GM23338 (cell line): ENCODE measurements around the gene DCST2. TPM values are rescaled to one million over a fixed set of nuclear protein-coding genes. Genes with fewer than 3 reads are reported as not detected.

Source experiments
- ATAC-seq: fragments of 200-7000 bp; cut with Tn5 transposase; 3 replicates; pipeline ENCODE4 v1.9.1; 2020
- DNase-seq: peaks from one replicate; pipeline ENCODE4 v3.0.0-alpha.2; 2015; ENCODE audit warnings: low spot score
- H2AFZ ChIP-seq: fragments of 200-600 bp; sonication (generic); 2 replicates; pipeline ENCODE4 v1.8.0; 2016; ENCODE audit warnings: antibody characterized with exemption, mild to moderate bottlenecking, moderate library complexity
- H3F3A ChIP-seq: fragments of 200-600 bp; sonication (generic); replicated peaks from 2 replicates; pipeline ENCODE4 v1.8.0; 2017; ENCODE audit warnings: antibody characterized with exemption, mixed run types, low read depth
- H3K27ac ChIP-seq: fragments of 200-600 bp; sonication (generic); 2 replicates; pipeline ENCODE4 v1.6.1; 2016; ENCODE audit warnings: low read depth
- H3K27me3 ChIP-seq: fragments of 200-600 bp; sonication (generic); 2 replicates; pipeline ENCODE4 v1.8.0; 2016; ENCODE audit warnings: mild to moderate bottlenecking, mixed run types, moderate library complexity; ENCODE audit not compliant: insufficient read depth
- H3K36me3 ChIP-seq: fragments of 200-600 bp; sonication (generic); 2 replicates; pipeline ENCODE4 v1.8.0; 2016; ENCODE audit warnings: mild to moderate bottlenecking; ENCODE audit not compliant: insufficient read depth
- H3K4me1 ChIP-seq: fragments of 200-600 bp; sonication (generic); 2 replicates; pipeline ENCODE4 v1.8.0; 2016; ENCODE audit warnings: mild to moderate bottlenecking, moderate library complexity; ENCODE audit not compliant: insufficient read depth
- H3K4me2 ChIP-seq: fragments of 200-600 bp; sonication (generic); 2 replicates; pipeline ENCODE4 v1.7.1; 2017; ENCODE audit warnings: mixed run types
- H3K4me3 ChIP-seq: fragments of 200-600 bp; sonication (generic); 2 replicates; pipeline ENCODE4 v1.6.1; 2016; ENCODE audit warnings: mixed run types
- H3K79me2 ChIP-seq: fragments of 200-600 bp; sonication (generic); replicated peaks from 2 replicates; pipeline ENCODE4 v1.8.0; 2017; ENCODE audit warnings: mild to moderate bottlenecking; ENCODE audit not compliant: insufficient read depth
- H3K9me2 ChIP-seq: fragments of 200-600 bp; sonication (generic); 2 replicates; pipeline ENCODE4 v1.8.0; 2017; ENCODE audit not compliant: insufficient read depth
- H4K20me1 ChIP-seq: fragments of 200-600 bp; sonication (generic); replicated peaks from 2 replicates; pipeline ENCODE4 v1.8.0; 2017; ENCODE audit warnings: mild to moderate bottlenecking; ENCODE audit not compliant: insufficient read depth
- H3K27ac Mint-ChIP-seq: 2 replicates; pipeline ENCODE4 v1.8.0; 2020; ENCODE audit warnings: inconsistent platforms, mild to moderate bottlenecking, moderate library complexity, mixed read lengths
- H3K27me3 Mint-ChIP-seq: 3 replicates; pipeline ENCODE4 v1.8.0; 2022; ENCODE audit warnings: low read depth, mild to moderate bottlenecking, moderate library complexity, mixed read lengths, inconsistent platforms; ENCODE audit not compliant: insufficient read depth, poor library complexity
- H3K36me3 Mint-ChIP-seq: 3 replicates; pipeline ENCODE4 v1.8.0; 2021; ENCODE audit warnings: low read depth, mild to moderate bottlenecking, inconsistent platforms, moderate library complexity, mixed read lengths
- H3K4me1 Mint-ChIP-seq: 3 replicates; pipeline ENCODE4 v1.8.0; 2020; ENCODE audit warnings: mild to moderate bottlenecking, inconsistent platforms, mixed read lengths
- H3K4me3 Mint-ChIP-seq: 3 replicates; pipeline ENCODE4 v1.8.0; 2021; ENCODE audit warnings: moderate library complexity, mild to moderate bottlenecking, inconsistent platforms, mixed read lengths
- H3K9me3 Mint-ChIP-seq: 3 replicates; pipeline ENCODE4 v1.8.0; 2020; ENCODE audit warnings: moderate library complexity, mild to moderate bottlenecking, inconsistent platforms, mixed read lengths
- CREB1 ChIP-seq: fragments of 250-450 bp; sonication (Bioruptor Pico); IDR thresholded peaks from 2 replicates; pipeline ENCODE4 v1.5.0; 2020; ENCODE audit warnings: low read depth, mild to moderate bottlenecking, moderate library complexity
- EZH2 ChIP-seq: fragments of 200-600 bp; sonication (generic); IDR thresholded peaks from one replicate; pipeline ENCODE4 v1.8.0; 2017; ENCODE audit warnings: antibody characterized with exemption, mild to moderate bottlenecking, low read depth; ENCODE audit not compliant: unreplicated experiment
- EZH2phosphoT487 ChIP-seq: fragments of 200-600 bp; sonication (generic); IDR thresholded peaks from one replicate; pipeline ENCODE4 v1.8.1; 2018; ENCODE audit warnings: antibody characterized with exemption; ENCODE audit not compliant: unreplicated experiment
- JUNB ChIP-seq: IDR thresholded peaks from one replicate; pipeline ENCODE4 v1.6.1; 2016; ENCODE audit warnings: antibody characterized with exemption; ENCODE audit not compliant: unreplicated experiment
- NANOG ChIP-seq: IDR thresholded peaks from 2 replicates; pipeline ENCODE4 v1.6.1; 2016; ENCODE audit warnings: antibody characterized with exemption, borderline replicate concordance
- POLR2AphosphoS5 ChIP-seq: IDR thresholded peaks from 2 replicates; pipeline ENCODE4 v1.6.1; 2016; ENCODE audit warnings: antibody characterized with exemption, low read depth
- STAT1 ChIP-seq: IDR thresholded peaks from one replicate; pipeline ENCODE4 v1.6.1; 2016; ENCODE audit warnings: antibody characterized with exemption; ENCODE audit not compliant: unreplicated experiment
- ZNF114 ChIP-seq: fragments of 250-450 bp; sonication (Bioruptor Pico); IDR thresholded peaks from 2 replicates; pipeline ENCODE4 v1.5.0; 2020; ENCODE audit warnings: mild to moderate bottlenecking, moderate library complexity
- ZNF331 ChIP-seq: fragments of 250-450 bp; sonication (Bioruptor Pico); IDR thresholded peaks from 2 replicates; pipeline ENCODE4 v1.5.0; 2020; ENCODE audit warnings: low read depth, mild to moderate bottlenecking, moderate library complexity
- polyA plus RNA-seq: library from polyadenylated mRNA; unstranded; fragments of >200 nt; fragmentation: Nextera tagmentation; extraction: Ambion mirVana; gene quantifications from 2 replicates; pipeline ENCODE4 v1.2.1, GENCODE V29; 2016
- total RNA-seq: library from RNA; depleted of rRNA; stranded (reverse); fragments of >200 nt; shearing (Covaris generic); gene quantifications from 2 replicates; pipeline ENCODE4 v1.2.3, GENCODE V29; 2014
- TF ChIP-seq, protein P1 (sequence below): IDR thresholded peaks from one replicate; pipeline ENCODE4 v1.6.1; 2018; ENCODE audit warnings: antibody characterized with exemption; ENCODE audit not compliant: unreplicated experiment
- TF ChIP-seq, protein P2 (sequence below): fragments of 250-450 bp; sonication (Bioruptor Pico); IDR thresholded peaks from 2 replicates; pipeline ENCODE4 v1.5.0; 2020; ENCODE audit warnings: mild to moderate bottlenecking, moderate library complexity
- TF ChIP-seq, protein P3 (sequence below), 2 experiments: fragments of 200-600 bp in 1 of 2; sonication (generic) in 1 of 2; conservative IDR thresholded peaks; 2 replicates each; pipeline versions ENCODE4 v1.5.1 to v1.6.1; 2016 to 2017; ENCODE audit warnings: antibody characterized with exemption in 2 of 2, low read depth in 2 of 2, mild to moderate bottlenecking in 2 of 2, moderate library complexity in 1 of 2
- TF ChIP-seq, protein P4 (sequence below): IDR thresholded peaks from 2 replicates; pipeline ENCODE4 v1.6.1; 2016; ENCODE audit warnings: antibody characterized with exemption

DCST2 gene
- total and polyA plus RNA-seq, 2 experiments from 2014 or later: 0.78 TPM; not detected in 1

DNA sequence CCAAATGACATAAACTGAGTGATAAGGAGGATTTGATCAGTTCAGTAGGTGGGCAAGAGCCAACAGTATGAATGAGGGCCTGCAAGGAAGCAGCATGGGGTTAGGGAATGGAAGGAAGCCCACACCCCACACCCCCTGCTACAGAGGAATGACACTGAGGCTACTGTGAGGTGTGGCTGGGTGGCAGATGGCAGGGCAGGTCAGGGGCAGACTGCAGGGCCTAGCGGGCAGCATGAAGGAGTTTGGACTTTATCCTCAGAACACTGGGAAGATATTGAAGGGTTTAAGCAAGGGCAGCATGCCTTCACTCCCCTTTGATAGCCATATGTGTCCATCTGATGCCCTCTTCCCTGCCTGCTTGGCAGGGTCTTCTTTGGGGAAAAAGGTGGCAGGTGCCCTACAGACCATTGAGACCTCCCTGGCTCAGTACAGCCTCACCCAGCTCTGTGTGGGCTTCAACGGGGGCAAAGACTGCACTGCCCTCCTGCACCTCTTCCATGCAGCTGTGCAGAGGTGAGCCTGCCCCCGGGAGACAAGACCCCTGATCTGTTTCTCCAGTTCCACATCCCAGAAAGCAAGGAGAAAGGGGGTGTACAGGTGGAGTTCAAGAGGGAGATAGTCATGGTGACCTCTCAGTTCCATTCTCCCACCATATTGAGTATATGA, 44.3 kb downstream of the DCST2 start:
- Mint-ChIP-seq H3K9me3 (no peaks in the 10 kb centered on the region; the same call in 2 of the 3 replicates), H3K4me1 (peaks cover 21% of the 10 kb centered on the region), H3K27ac (no peak overlapping the region; the same call in 1 of the 2 replicates), H3K27me3 (peaks cover 14% of the 10 kb centered on the region), H3K36me3 (peaks cover 60% of the 10 kb centered on the region), H3K4me3 (peak overlapping the region; percentile 7; the same call in 1 of the 3 replicates)
- H3K36me3 ChIP-seq: peaks cover 9% of the 10 kb centered on the region; the same call in 1 of the 2 replicates
- peaks cover 19% of the 10 kb centered on the region; the same call in 1 of the 2 replicates for H4K20me1 ChIP-seq
- ATAC-seq (no peak), DNase-seq (no peak)
- H2AFZ ChIP-seq: no peak overlapping the region
- H3K4me1 ChIP-seq: peaks cover 5% of the 10 kb centered on the region
- no peak overlapping the region for H3K27ac ChIP-seq
- H3F3A ChIP-seq: peaks cover 17% of the 10 kb centered on the region; the same call in 1 of the 2 replicates
- H3K4me3 ChIP-seq: no peak overlapping the region
- TF ChIP-seq ZNF114 (CRISPR knock-in tag): no peak
- no peak for TF ChIP-seq ZNF331 (CRISPR knock-in tag)
- TF ChIP-seq, protein P1, sequence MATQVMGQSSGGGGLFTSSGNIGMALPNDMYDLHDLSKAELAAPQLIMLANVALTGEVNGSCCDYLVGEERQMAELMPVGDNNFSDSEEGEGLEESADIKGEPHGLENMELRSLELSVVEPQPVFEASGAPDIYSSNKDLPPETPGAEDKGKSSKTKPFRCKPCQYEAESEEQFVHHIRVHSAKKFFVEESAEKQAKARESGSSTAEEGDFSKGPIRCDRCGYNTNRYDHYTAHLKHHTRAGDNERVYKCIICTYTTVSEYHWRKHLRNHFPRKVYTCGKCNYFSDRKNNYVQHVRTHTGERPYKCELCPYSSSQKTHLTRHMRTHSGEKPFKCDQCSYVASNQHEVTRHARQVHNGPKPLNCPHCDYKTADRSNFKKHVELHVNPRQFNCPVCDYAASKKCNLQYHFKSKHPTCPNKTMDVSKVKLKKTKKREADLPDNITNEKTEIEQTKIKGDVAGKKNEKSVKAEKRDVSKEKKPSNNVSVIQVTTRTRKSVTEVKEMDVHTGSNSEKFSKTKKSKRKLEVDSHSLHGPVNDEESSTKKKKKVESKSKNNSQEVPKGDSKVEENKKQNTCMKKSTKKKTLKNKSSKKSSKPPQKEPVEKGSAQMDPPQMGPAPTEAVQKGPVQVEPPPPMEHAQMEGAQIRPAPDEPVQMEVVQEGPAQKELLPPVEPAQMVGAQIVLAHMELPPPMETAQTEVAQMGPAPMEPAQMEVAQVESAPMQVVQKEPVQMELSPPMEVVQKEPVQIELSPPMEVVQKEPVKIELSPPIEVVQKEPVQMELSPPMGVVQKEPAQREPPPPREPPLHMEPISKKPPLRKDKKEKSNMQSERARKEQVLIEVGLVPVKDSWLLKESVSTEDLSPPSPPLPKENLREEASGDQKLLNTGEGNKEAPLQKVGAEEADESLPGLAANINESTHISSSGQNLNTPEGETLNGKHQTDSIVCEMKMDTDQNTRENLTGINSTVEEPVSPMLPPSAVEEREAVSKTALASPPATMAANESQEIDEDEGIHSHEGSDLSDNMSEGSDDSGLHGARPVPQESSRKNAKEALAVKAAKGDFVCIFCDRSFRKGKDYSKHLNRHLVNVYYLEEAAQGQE: no peak
- TF ChIP-seq POLR2AphosphoS5: no peak
- no peak for TF ChIP-seq CREB1 (CRISPR knock-in tag)
- no peak for TF ChIP-seq EZH2
- TF ChIP-seq NANOG: no peak
- TF ChIP-seq, protein P2, sequence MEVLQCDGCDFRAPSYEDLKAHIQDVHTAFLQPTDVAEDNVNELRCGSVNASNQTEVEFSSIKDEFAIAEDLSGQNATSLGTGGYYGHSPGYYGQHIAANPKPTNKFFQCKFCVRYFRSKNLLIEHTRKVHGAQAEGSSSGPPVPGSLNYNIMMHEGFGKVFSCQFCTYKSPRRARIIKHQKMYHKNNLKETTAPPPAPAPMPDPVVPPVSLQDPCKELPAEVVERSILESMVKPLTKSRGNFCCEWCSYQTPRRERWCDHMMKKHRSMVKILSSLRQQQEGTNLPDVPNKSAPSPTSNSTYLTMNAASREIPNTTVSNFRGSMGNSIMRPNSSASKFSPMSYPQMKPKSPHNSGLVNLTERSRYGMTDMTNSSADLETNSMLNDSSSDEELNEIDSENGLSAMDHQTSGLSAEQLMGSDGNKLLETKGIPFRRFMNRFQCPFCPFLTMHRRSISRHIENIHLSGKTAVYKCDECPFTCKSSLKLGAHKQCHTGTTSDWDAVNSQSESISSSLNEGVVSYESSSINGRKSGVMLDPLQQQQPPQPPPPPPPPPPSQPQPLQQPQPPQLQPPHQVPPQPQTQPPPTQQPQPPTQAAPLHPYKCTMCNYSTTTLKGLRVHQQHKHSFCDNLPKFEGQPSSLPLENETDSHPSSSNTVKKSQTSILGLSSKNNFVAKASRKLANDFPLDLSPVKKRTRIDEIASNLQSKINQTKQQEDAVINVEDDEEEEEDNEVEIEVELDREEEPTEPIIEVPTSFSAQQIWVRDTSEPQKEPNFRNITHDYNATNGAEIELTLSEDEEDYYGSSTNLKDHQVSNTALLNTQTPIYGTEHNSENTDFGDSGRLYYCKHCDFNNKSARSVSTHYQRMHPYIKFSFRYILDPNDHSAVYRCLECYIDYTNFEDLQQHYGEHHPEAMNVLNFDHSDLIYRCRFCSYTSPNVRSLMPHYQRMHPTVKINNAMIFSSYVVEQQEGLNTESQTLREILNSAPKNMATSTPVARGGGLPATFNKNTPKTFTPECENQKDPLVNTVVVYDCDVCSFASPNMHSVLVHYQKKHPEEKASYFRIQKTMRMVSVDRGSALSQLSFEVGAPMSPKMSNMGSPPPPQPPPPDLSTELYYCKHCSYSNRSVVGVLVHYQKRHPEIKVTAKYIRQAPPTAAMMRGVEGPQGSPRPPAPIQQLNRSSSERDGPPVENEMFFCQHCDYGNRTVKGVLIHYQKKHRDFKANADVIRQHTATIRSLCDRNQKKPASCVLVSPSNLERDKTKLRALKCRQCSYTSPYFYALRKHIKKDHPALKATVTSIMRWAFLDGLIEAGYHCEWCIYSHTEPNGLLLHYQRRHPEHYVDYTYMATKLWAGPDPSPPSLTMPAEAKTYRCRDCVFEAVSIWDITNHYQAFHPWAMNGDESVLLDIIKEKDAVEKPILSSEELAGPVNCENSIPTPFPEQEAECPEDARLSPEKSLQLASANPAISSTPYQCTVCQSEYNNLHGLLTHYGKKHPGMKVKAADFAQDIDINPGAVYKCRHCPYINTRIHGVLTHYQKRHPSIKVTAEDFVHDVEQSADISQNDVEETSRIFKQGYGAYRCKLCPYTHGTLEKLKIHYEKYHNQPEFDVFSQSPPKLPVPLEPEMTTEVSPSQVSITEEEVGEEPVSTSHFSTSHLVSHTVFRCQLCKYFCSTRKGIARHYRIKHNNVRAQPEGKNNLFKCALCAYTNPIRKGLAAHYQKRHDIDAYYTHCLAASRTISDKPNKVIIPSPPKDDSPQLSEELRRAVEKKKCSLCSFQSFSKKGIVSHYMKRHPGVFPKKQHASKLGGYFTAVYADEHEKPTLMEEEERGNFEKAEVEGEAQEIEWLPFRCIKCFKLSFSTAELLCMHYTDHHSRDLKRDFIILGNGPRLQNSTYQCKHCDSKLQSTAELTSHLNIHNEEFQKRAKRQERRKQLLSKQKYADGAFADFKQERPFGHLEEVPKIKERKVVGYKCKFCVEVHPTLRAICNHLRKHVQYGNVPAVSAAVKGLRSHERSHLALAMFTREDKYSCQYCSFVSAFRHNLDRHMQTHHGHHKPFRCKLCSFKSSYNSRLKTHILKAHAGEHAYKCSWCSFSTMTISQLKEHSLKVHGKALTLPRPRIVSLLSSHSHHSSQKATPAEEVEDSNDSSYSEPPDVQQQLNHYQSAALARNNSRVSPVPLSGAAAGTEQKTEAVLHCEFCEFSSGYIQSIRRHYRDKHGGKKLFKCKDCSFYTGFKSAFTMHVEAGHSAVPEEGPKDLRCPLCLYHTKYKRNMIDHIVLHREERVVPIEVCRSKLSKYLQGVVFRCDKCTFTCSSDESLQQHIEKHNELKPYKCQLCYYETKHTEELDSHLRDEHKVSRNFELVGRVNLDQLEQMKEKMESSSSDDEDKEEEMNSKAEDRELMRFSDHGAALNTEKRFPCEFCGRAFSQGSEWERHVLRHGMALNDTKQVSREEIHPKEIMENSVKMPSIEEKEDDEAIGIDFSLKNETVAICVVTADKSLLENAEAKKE (CRISPR knock-in tag): no peak
- TF ChIP-seq STAT1: no peak
- TF ChIP-seq, protein P3, sequence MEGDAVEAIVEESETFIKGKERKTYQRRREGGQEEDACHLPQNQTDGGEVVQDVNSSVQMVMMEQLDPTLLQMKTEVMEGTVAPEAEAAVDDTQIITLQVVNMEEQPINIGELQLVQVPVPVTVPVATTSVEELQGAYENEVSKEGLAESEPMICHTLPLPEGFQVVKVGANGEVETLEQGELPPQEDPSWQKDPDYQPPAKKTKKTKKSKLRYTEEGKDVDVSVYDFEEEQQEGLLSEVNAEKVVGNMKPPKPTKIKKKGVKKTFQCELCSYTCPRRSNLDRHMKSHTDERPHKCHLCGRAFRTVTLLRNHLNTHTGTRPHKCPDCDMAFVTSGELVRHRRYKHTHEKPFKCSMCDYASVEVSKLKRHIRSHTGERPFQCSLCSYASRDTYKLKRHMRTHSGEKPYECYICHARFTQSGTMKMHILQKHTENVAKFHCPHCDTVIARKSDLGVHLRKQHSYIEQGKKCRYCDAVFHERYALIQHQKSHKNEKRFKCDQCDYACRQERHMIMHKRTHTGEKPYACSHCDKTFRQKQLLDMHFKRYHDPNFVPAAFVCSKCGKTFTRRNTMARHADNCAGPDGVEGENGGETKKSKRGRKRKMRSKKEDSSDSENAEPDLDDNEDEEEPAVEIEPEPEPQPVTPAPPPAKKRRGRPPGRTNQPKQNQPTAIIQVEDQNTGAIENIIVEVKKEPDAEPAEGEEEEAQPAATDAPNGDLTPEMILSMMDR (conservative IDR thresholded peaks at IDR 0.05; ENCODE audit: low read depth in 2 of 2): no peak
- no peak for TF ChIP-seq JUNB
- TF ChIP-seq, protein P4, sequence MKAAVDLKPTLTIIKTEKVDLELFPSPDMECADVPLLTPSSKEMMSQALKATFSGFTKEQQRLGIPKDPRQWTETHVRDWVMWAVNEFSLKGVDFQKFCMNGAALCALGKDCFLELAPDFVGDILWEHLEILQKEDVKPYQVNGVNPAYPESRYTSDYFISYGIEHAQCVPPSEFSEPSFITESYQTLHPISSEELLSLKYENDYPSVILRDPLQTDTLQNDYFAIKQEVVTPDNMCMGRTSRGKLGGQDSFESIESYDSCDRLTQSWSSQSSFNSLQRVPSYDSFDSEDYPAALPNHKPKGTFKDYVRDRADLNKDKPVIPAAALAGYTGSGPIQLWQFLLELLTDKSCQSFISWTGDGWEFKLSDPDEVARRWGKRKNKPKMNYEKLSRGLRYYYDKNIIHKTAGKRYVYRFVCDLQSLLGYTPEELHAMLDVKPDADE: no peak
- TF ChIP-seq EZH2phosphoT487: no peak
- no peaks in the 10 kb centered on the region for H3K27me3 ChIP-seq
- no peak overlapping the region for H3K4me2 ChIP-seq
- H3K9me2 ChIP-seq: no peaks in the 10 kb centered on the region
- peaks cover 41% of the 10 kb centered on the region for H3K79me2 ChIP-seq
